Tibial nerve (tissue), 4 donors: Measurements from ENCODE around the gene NOD2.

Experiments
- CTCF ChIP-seq, 5 experiments: fragments of 200-600 bp in 3 of 5; fragments of 450-650 bp in 2 of 5; sonication (generic) in 3 of 5; IDR thresholded peaks; one replicate each; pipeline ENCODE4 v1.5.1; 2016 to 2019; ENCODE audit warnings: antibody characterized with exemption in 5 of 5, mild to moderate bottlenecking in 3 of 5, moderate library complexity in 2 of 5
- EP300 ChIP-seq, 2 donors: sonication (generic); formaldehyde crosslinking; IDR thresholded peaks; one replicate each; pipeline ENCODE4 v1.6.1; 2017; ENCODE audit warnings: antibody characterized with exemption in 2 of 2, mild to moderate bottlenecking in 1 of 2
- POLR2A ChIP-seq, 2 donors: fragments of 450-650 bp; IDR thresholded peaks; one replicate each; pipeline ENCODE4 v1.6.1; 2017; ENCODE audit warnings: antibody characterized with exemption in 2 of 2, mild to moderate bottlenecking in 2 of 2, moderate library complexity in 2 of 2

GRCh38 chr16:50674831-50675230, 18.6 kb upstream of the NOD2 start:
- TF ChIP-seq CTCF (IDR thresholded peaks at IDR 0.05) (no peak), EP300 (IDR thresholded peaks at IDR 0.05) (no peak), POLR2A (IDR thresholded peaks at IDR 0.05) (no peak)
